Activated CD8-positive, alpha-beta memory T cell treated with anti-CD3 and anti-CD28 coated beads, Interleukin-2, amount 50 U/mL, for 24 hours (primary cell): Measurements from ENCODE around the gene LYPD6B.
"Not testable (repeated sequence)": the region's sequence is repeated elsewhere in the genome, so short reads cannot be mapped to it uniquely, and the experiment has no call there.

Experiments
- DNase-seq: peaks from one replicate; pipeline ENCODE4 v3.0.0-alpha.2; 2020; ENCODE audit errors: extremely low read depth

LYPD6B gene

DNA sequence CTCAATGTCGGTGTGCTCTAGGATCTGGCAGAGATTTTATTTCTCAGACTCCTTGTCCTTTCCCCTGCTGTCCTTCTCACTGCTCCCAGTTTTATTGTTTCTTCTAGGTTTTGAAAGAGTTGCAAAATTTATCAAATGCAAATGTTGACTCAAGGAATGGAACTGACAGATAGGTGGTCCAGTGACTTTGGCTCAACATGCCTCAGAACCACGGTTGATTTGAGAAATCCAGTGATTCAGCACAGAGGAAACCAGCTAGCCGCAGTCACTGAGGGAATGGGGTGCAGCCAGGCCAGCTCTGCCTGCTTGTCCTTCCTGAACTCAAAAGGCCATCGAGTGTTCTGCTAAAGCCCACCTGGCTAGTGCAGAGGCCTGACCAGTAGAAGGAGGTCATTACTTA, 166.2 kb downstream of the LYPD6B start:
- no peak for DNase-seq

GRCh38 chr2:149205143-149205542, 166.6 kb downstream of the LYPD6B start:
- no peak for DNase-seq

GRCh38 chr2:149213764-149214493, 175.4 kb downstream of the LYPD6B start:
- DNase-seq: no peak

GRCh38 chr2:149218497-149218896, 180.0 kb downstream of the LYPD6B start:
- no peak for DNase-seq

DNA sequence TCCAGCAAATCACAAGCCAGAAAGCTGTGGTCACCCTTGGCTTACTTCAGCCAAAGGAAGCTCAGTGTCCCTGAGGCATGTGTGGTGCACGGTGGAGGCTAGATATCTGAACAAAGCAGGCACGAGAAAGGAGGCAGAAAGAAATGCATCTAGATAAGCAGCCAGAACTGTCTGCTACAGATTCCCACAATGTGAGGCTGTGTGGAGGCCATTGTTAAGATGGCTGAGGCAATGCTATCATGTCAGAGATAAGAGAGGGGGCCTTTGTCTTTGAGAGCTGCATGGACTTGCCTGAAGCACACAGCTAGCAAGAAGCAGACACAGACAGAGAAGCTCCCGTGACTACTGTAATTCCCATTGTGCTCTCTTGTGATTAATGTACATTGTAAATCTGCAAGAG, 181.4 kb downstream of the LYPD6B start:
- no peak for DNase-seq

DNA sequence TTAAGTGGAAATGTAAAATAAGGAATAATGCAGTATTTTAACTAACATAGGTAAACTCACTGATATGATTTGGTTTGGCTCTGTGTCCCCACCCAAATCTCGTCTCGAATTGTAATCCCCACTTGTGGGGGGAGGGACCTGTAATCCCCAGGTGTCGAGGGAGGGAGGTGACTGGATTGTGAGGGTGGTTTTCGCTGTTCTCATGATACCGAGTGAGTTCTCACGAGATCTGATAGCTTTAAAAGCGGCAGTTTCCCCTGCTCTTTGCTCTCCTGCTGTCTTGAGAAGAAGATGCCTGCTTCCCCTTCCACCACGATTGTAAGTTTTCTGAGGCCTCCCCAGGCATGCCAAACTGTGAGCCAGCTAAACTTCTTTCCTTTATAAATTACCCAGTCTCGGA, 182.5 kb downstream of the LYPD6B start:
- DNase-seq: no peak

DNA sequence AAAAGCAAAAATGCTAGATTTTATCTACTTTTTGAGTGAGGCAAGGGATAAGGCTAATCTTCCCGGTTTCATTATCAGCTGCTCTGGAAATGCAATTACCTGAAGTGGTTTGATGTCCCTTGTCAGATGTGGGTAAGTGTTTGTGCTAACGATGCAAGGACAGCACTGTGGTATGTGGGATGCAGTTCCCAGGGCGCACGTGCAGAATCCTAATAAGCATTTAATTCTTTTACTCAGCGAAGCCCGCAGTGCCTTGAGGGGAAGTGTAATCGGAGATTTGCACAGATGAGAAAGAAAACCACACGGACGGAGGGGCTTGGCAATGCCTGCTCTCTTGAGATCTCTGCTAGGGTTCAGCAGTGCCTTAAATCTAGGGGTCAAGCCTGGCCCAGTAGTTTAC, 183.4 kb downstream of the LYPD6B start:
- DNase-seq: no peak

DNA sequence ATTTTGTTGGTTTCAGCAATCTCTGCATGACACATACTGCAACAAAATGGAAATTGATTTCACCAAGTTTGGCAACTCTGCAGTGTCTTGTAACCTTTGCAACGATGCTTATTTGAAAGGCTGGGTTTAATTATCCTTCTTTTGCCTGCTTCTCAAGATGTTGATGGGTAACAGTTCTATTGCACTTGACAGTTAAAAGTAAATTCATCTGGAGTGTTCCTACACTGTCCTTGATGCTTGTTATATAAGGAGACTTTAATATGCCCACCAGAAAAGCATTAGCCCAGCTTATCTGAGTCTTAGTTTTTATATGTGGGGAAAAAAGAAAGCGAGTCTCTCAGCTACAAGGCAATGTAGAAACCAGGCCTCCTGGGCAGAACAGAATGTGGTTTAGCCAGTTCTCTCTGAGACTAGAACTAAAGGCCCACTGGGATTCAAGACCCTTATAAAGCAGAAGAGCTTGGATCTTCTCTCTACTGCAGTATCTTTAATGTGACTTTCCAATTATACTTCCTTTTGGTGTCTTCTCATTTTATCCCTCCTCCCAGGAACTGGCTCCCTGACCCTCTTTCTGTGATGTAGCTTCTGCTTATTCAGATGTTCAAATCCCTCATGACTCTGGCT, 185.1 kb downstream of the LYPD6B start:
- DNase-seq: no peak

DNA sequence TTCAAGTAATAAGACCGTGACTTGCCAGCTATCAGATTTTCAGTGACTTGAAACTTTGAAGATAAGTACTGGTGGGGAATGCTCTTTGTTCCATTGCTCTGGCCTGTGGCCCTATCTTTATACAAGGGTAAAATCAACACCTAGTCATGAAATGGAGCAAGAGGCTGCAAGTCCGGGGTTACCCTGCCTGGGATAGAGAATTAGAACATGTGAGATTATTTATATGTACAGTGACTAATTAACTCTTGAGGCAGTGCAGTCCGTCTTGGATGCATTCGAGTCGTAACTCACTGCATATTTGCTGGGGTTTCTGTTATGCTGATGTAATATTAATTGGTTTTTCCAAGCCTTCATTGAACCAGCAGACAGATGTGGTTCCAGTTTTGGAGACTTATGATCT, 186.0 kb downstream of the LYPD6B start:
- DNase-seq: no peak

GRCh38 chr2:149225446-149225845, 186.9 kb downstream of the LYPD6B start:
- no peak for DNase-seq

DNA sequence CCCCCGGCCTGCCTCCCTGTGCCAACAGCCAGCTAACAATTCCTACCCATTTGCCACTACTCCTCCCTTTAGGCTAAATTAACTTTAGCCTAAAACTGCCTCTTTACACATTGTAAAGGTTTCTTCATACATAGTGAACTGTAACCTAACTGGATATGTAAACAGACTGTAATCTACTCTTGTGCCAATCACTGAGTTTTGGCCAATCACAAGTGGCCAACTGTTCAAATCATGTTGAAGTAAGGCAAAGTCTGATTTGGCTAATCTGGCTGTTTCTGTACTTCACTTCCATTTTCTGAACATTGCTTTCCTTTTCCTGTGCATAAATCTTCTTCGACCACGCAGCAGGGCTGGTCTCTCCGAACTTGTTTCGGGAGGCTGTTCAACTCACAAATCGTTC, 188.3 kb downstream of the LYPD6B start:
- no peak for DNase-seq

- no peak for DNase-seq
Measured at GRCh38 chr2:149235816-149236375, 197.4 kb downstream of the LYPD6B start.

DNA sequence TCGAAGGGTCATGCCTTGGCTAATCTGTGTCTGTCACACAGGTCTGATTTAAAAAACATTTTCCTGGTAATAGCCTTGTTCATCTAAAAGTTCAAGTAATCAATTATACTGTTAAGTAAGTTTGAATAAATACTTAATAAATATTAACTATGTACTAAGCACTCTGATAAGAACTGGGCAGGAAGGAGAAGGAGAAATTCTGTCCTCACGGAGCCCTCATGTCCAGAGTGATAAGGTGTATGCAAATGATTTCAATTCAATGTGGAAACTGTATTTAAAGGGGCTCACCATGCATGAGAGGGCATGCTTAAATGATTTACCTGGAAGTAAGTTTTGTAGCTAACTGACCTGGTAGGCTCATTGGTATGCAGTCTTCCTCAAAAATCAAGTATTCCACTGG, 197.9 kb downstream of the LYPD6B start:
- DNase-seq: no peak

GRCh38 chr2:149246186-149246585, 207.7 kb downstream of the LYPD6B start:
- no peak for DNase-seq

DNA sequence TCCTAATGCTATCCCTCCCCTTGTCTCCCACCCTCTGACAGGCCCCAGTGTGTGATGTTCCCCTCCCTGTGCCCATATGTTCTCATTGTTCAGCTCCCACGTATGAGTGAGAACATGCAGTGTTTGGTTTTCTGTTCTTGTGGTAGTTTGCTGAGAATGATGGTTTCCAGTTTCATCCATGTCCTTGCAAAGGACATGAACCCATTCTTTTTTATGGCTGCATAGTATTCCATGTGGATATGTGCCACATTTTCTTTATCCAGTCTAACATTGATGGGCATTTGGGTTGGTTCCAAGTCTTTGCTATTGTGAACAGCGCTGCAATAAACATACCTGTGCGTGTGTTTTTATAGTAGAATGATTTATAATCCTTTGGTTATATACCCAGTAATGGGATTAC, 212.9 kb downstream of the LYPD6B start:
- DNase-seq: not testable (repeated sequence)

DNA sequence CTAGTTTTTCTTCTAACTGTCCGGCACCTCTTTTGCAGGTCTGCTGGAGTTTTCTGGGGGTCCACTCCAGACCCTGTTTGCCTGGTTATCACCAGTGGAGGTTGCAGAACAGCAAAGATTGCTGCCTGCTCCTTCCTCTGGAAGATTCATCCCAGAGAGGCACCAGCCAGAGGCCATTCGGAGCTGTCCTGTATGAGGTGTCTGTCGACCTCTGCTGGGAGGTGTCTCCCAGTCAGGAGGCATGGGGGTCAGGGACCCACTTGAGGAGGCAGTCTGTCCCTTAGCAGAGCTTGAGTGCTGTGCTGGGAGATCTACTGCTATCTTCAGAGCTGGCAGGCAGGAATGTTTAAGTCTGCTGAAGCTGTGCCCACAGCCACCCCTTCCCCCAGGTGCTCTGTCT, 218.4 kb downstream of the LYPD6B start:
- DNase-seq: not testable (repeated sequence)

DNA sequence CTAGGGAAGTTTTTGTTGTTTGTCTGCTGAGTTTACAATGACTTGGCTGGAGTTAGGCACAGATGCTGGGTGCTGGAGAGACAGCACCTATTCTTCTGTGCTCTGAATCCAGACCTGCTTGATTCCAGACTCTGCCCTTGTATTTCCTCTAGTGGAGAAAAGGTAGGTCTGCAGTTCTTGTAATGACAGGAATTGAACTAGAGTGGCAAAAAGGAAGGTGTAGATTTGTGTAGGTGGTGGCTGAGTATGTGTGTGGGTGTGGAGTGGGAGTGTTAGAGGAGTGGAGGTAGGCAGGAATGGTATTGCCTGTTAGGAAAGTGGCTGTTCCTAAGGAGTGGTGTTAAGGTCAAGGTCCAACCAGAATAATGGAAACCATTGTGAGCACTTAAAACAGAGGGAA, 220.0 kb downstream of the LYPD6B start:
- DNase-seq: no peak

DNA sequence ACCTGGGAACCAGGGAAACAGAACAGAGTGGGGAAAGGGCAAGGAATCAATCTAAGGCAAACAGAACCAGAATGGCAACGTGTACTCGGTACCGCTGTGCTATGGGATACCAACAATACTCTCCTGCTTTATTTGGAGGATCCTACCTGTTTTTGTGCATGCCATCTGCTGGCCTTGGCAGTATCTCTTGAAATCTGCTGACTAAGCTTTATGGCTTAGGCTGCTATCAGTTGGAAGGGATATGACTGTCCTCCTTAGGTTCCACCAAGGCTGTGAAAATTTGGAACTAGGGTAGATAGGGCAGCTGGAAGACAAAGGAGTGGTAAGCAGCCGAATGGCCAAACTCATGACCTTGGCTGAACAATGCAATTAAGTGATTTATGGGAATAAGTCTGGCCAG, 220.6 kb downstream of the LYPD6B start:
- DNase-seq: no peak

GRCh38 chr2:149261692-149262091, 223.2 kb downstream of the LYPD6B start:
- DNase-seq: no peak
